H1 (cell line): ENCODE measurements around the gene LRRC74A. TPM values are rescaled to one million over a fixed set of nuclear protein-coding genes. Genes with fewer than 3 reads are reported as not detected.

Source experiments
- CTCF ChIA-PET: fragments of 300-600 bp; sonication (Branson Sonifier 250); formaldehyde crosslinking; loops from one replicate; lab custom pipeline; 2021; ENCODE audit not compliant: partially characterized antibody; lab: Charles Lee
- POLR2A ChIA-PET: fragments of 300-600 bp; sonication (Branson Sonifier 250); formaldehyde crosslinking; loops from one replicate; lab custom pipeline; 2021; ENCODE audit warnings: inconsistent platforms; ENCODE audit not compliant: partially characterized antibody; lab: Charles Lee
- DNase-seq, 2 experiments: peaks; one replicate each; pipeline versions ENCODE4 v3.0.0 to v3.0.0-alpha.2; 2010 to 2022; ENCODE audit warnings: low spot score in 2 of 2, low read depth in 1 of 2, mixed read lengths in 1 of 2
- FAIRE-seq: peaks from 2 replicates; lab custom pipeline; 2011; peaks lifted over from hg19 to GRCh38; lab: Jason Lieb, UNC
- H2AFZ ChIP-seq: 2 replicates; pipeline ENCODE4 v1.8.1; 2012; ENCODE audit warnings: low read length, inconsistent platforms
- H2AK5ac ChIP-seq: 2 replicates; pipeline ENCODE4 v1.6.1; 2013; ENCODE audit warnings: low read depth, low read length
- H2BK120ac ChIP-seq: replicated peaks from 2 replicates; pipeline ENCODE3; 2013; ENCODE audit warnings: low read depth, low read length, inconsistent platforms
- H2BK12ac ChIP-seq: 2 replicates; pipeline ENCODE4 v1.6.1; 2013; ENCODE audit warnings: low read depth, low read length
- H2BK15ac ChIP-seq: 2 replicates; pipeline ENCODE4 v1.6.1; 2013; ENCODE audit warnings: low read length
- H2BK20ac ChIP-seq: 2 replicates; pipeline ENCODE4 v1.6.1; 2013; ENCODE audit warnings: low read length
- H2BK5ac ChIP-seq: 2 replicates; pipeline ENCODE4 v1.6.1; 2013; ENCODE audit warnings: low read depth, low read length
- H3K14ac ChIP-seq: 2 replicates; pipeline ENCODE4 v1.6.1; 2013; ENCODE audit warnings: inconsistent platforms; ENCODE audit not compliant: insufficient read length
- H3K18ac ChIP-seq: 2 replicates; pipeline ENCODE4 v1.6.1; 2013; ENCODE audit warnings: low read length; ENCODE audit errors: extremely low read depth
- H3K23ac ChIP-seq: 2 replicates; pipeline ENCODE4 v1.6.1; 2013; ENCODE audit warnings: inconsistent platforms; ENCODE audit not compliant: insufficient read length
- H3K23me2 ChIP-seq: 2 replicates; pipeline ENCODE4 v1.6.1; 2013; ENCODE audit warnings: low read depth, low read length
- H3K27ac ChIP-seq: 2 replicates; pipeline ENCODE4 v1.6.1; 2011; ENCODE audit warnings: low read depth, low read length, inconsistent platforms
- H3K27me3 ChIP-seq, 4 experiments: replicated peaks in 1 of 4; 1 replicate in 1 of 4; 2 replicates in 3 of 4; pipeline versions ENCODE4 v1.6.1 to v1.8.1; 2011 to 2013; ENCODE audit warnings: low read length in 3 of 4, mild to moderate bottlenecking in 3 of 4, inconsistent platforms in 2 of 4, mixed read lengths in 2 of 4, moderate library complexity in 1 of 4; ENCODE audit not compliant: control insufficient read depth in 3 of 4, insufficient read depth in 3 of 4; ENCODE audit errors: extremely low read depth in 1 of 4
- H3K36me3 ChIP-seq, 4 experiments: 2 replicates each; pipeline versions ENCODE4 v1.6.1 to v1.8.1; 2011 to 2013; ENCODE audit warnings: mild to moderate bottlenecking in 4 of 4, low read length in 3 of 4, moderate library complexity in 2 of 4, control low read depth in 1 of 4, inconsistent platforms in 1 of 4; ENCODE audit not compliant: insufficient read depth in 4 of 4, control insufficient read depth in 2 of 4
- H3K4ac ChIP-seq: replicated peaks from 2 replicates; pipeline ENCODE3; 2013; ENCODE audit warnings: low read length, low read depth, mixed read lengths, inconsistent platforms; ENCODE audit not compliant: insufficient read length
- H3K4me1 ChIP-seq, 4 experiments: replicated peaks in 1 of 4; 1 replicate in 1 of 4; 2 replicates in 3 of 4; pipeline versions ENCODE4 v1.6.1 to v1.8.1; 2011 to 2013; ENCODE audit warnings: low read length in 3 of 4, inconsistent platforms in 2 of 4, mixed read lengths in 1 of 4; ENCODE audit not compliant: insufficient read depth in 4 of 4, control insufficient read depth in 3 of 4
- H3K4me2 ChIP-seq, 2 experiments: 2 replicates each; pipeline versions ENCODE4 v1.6.1 to v1.8.1; 2011 to 2013; ENCODE audit warnings: low read depth in 2 of 2, low read length in 2 of 2, control low read depth in 1 of 2, inconsistent platforms in 1 of 2, mild to moderate bottlenecking in 1 of 2; ENCODE audit not compliant: insufficient read depth in 1 of 2
- H3K4me3 ChIP-seq, 4 experiments: fragments of 200-600, 300-600 bp in 1 of 4; sonication (generic), shearing (Covaris generic), sonication (Bioruptor Twin) in 1 of 4; 2 replicates each; pipeline versions ENCODE4 v1.5.1 to v1.8.1; 2011 to 2016; ENCODE audit warnings: low read length in 4 of 4, low read depth in 3 of 4, control low read depth in 2 of 4, inconsistent platforms in 2 of 4, mild to moderate bottlenecking in 2 of 4, mixed read lengths in 1 of 4, moderate library complexity in 1 of 4; ENCODE audit not compliant: insufficient read depth in 2 of 4; ENCODE audit errors: extremely low read depth in 1 of 4
- H3K56ac ChIP-seq: replicated peaks from 2 replicates; pipeline ENCODE3; 2013; ENCODE audit warnings: low read depth, mild to moderate bottlenecking, mixed read lengths, low read length, inconsistent platforms; ENCODE audit not compliant: insufficient read length
- H3K79me1 ChIP-seq: 2 replicates; pipeline ENCODE4 v1.6.1; 2013; ENCODE audit warnings: low read depth, low read length, control low read depth
- H3K79me2 ChIP-seq, 2 experiments: 2 replicates each; pipeline versions ENCODE4 v1.6.1 to v1.8.1; 2012 to 2013; ENCODE audit warnings: low read length in 2 of 2, mild to moderate bottlenecking in 2 of 2, inconsistent platforms in 1 of 2; ENCODE audit not compliant: insufficient read depth in 2 of 2, control insufficient read depth in 1 of 2
- H3K9ac ChIP-seq, 4 experiments: replicated peaks in 1 of 4; 1 replicate in 1 of 4; 2 replicates in 3 of 4; pipeline versions ENCODE4 v1.6.1 to v1.8.1; 2011 to 2013; ENCODE audit warnings: low read depth in 3 of 4, low read length in 3 of 4, control low read depth in 2 of 4, mild to moderate bottlenecking in 2 of 4, moderate library complexity in 2 of 4, inconsistent platforms in 1 of 4; ENCODE audit errors: extremely low read depth in 1 of 4
- H3K9me3 ChIP-seq, 2 experiments: 2 replicates each; pipeline versions ENCODE4 v1.6.1 to v1.8.1; 2012 to 2013; ENCODE audit warnings: mild to moderate bottlenecking in 2 of 2, moderate library complexity in 2 of 2, control low read depth in 1 of 2, inconsistent platforms in 1 of 2, low read depth in 1 of 2, low read length in 1 of 2, mixed read lengths in 1 of 2; ENCODE audit not compliant: insufficient read depth in 2 of 2
- H4K20me1 ChIP-seq, 2 experiments: replicated peaks in 1 of 2; 2 replicates each; pipeline versions ENCODE3 to v1.8.1; 2011 to 2013; ENCODE audit warnings: inconsistent platforms in 2 of 2, low read length in 2 of 2, mild to moderate bottlenecking in 1 of 2; ENCODE audit not compliant: insufficient read depth in 2 of 2, control insufficient read depth in 1 of 2
- H4K5ac ChIP-seq: 2 replicates; pipeline ENCODE4 v1.6.1; 2013; ENCODE audit warnings: low read length, low read depth, mixed read lengths, inconsistent platforms; ENCODE audit not compliant: insufficient read length
- H4K8ac ChIP-seq: 2 replicates; pipeline ENCODE4 v1.8.0; 2013; ENCODE audit warnings: mild to moderate bottlenecking, moderate library complexity, low read length, inconsistent platforms; ENCODE audit not compliant: insufficient read depth; ENCODE audit errors: extremely low read depth
- H4K91ac ChIP-seq: replicated peaks from 2 replicates; pipeline ENCODE3; 2013; ENCODE audit warnings: low read length, mixed read lengths, inconsistent platforms; ENCODE audit not compliant: insufficient read length
- ASH2L ChIP-seq: fragments of 200-600, 300-600 bp; sonication (generic); IDR thresholded peaks from one replicate; pipeline ENCODE4 v1.7.1; 2017; ENCODE audit warnings: low read length
- BACH1 ChIP-seq: IDR thresholded peaks from 2 replicates; pipeline ENCODE4 v1.6.1; 2012; ENCODE audit warnings: low read length, improper control_type of control experiment
- CHD1 ChIP-seq: IDR thresholded peaks from 2 replicates; pipeline ENCODE4 v1.6.1; 2012; ENCODE audit warnings: low read depth, low read length, improper control_type of control experiment
- EZH2 ChIP-seq: fragments of 200-600 bp; sonication (generic); IDR thresholded peaks from 2 replicates; pipeline ENCODE4 v1.7.1; 2012; ENCODE audit warnings: low read depth, mild to moderate bottlenecking, moderate library complexity, low read length, inconsistent platforms; ENCODE audit not compliant: severe bottlenecking
- KDM4A ChIP-seq: IDR thresholded peaks from one replicate; pipeline ENCODE4 v1.7.1; 2012; ENCODE audit warnings: low read depth, mild to moderate bottlenecking, moderate library complexity, low read length, inconsistent platforms; ENCODE audit not compliant: severe bottlenecking
- POLR2AphosphoS5 ChIP-seq: IDR thresholded peaks from 2 replicates; pipeline ENCODE4 v1.6.1; 2011; ENCODE audit warnings: low read depth, low read length
- RAD21 ChIP-seq, 2 experiments: IDR thresholded peaks in 1 of 2; conservative IDR thresholded peaks in 1 of 2; 2 replicates each; pipeline ENCODE4 v1.6.1; 2011; ENCODE audit warnings: low read depth in 2 of 2, low read length in 2 of 2, improper control_type of control experiment in 1 of 2, inconsistent platforms in 1 of 2, mild to moderate bottlenecking in 1 of 2, moderate library complexity in 1 of 2
- SRF ChIP-seq: IDR thresholded peaks from 2 replicates; pipeline ENCODE4 v1.6.1; 2011; ENCODE audit warnings: mild to moderate bottlenecking, low read depth, low read length, moderate library complexity
- TAF1 ChIP-seq: IDR thresholded peaks from 2 replicates; pipeline ENCODE4 v1.6.1; 2011; ENCODE audit warnings: mild to moderate bottlenecking, low read depth, low read length
- WGBS, 2 experiments: shearing (Covaris generic) in 1 of 2; methylation state at CpG; one replicate each; pipeline versions ENCODE4 v1.1.6 to v1.1.7; 2013 to 2015; ENCODE audit warnings: low lambda C conversion rate in 2 of 2, mixed read lengths in 2 of 2, inconsistent platforms in 1 of 2, low coverage in 1 of 2, missing lambda C conversion rate in 1 of 2; ENCODE audit not compliant: insufficient replicate concordance in 2 of 2, insufficient coverage in 1 of 2, insufficient read length in 1 of 2; ENCODE audit errors: extremely low coverage in 1 of 2, missing lambda C conversion rate in 1 of 2; 5-methylcytosine and 5-hydroxymethylcytosine counted together
- polyA plus RNA-seq, 7 experiments: library from polyadenylated mRNA; depleted of rRNA in 3 of 7; stranded (reverse) in 5 of 7; unstranded in 2 of 7; fragments of >200 nt in 5 of 7; fragments of 200-250 nt in 2 of 7; gene quantifications; 1 replicate in 5 of 7; 2 replicates in 1 of 7; 4 replicates in 1 of 7; pipeline versions ENCODE4 v1.2.1 to v1.2.3, GENCODE V29; 2011 to 2013; ENCODE audit warnings: missing spikeins in 2 of 7, mixed read lengths in 2 of 7
- total RNA-seq: library from RNA; stranded (reverse); fragmentation: NEBNext Ultra II Directional; extraction: Animal tissue kit (Norgen Biotek cat#: 25700); gene quantifications from 2 replicates; pipeline ENCODE4 v1.2.1, GENCODE V29; 2021

LRRC74A gene
- total and polyA plus RNA-seq, 2 of the 8 experiments (the other 6 are each of a cell fraction or from before 2014, with no cell fraction given) = not detected

DNA sequence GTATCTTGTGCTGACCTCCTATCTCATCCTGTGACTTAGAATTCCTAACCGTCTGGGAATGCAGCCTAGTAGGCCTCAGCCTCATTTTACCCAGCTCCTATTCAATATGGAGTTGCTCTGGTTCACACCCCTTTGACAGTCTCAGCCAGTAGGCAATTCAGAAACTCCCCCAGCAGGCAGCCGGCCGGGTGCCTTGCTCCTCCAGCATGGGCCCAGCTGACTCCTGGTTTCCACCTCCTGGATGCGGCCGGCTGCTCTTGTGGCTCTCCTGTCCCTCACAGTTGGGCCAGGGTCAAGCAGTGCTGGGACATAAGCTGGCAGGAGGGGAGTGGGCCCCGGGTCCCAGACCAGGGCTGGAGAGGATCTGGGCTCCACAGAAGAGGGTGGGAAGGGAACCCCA, 58.2 kb downstream of the LRRC74A start:
- no peaks in the 10 kb centered on the region for H3K23me2 ChIP-seq
- H3K23ac ChIP-seq = no peak overlapping the region
- H4K20me1 ChIP-seq = no peaks in the 10 kb centered on the region
- no peak overlapping the region for H3K14ac ChIP-seq
- no peaks in the 10 kb centered on the region for H3K79me1 ChIP-seq
- H3K4me3 ChIP-seq = no peak overlapping the region
- ChIA-PET POLR2A (no interaction called here), CTCF (interaction anchor here (0.6 to 27.4 kb wide), 9 partner anchors 9 to 368 kb away, joined by 3 to 719 read pairs (median 5); no protein-coding TSS in a partner anchor)
- H3K4me1 ChIP-seq = peaks cover 0 to 6% (median 3%) of the 10 kb centered on the region in 4 experiments; a peak in 4 of 7 replicates
- H3K36me3 ChIP-seq = no peaks in the 10 kb centered on the region
- DNase-seq = no peak
- no peak overlapping the region for H3K18ac ChIP-seq
- H2AK5ac ChIP-seq = no peak overlapping the region
- no peaks in the 10 kb centered on the region for H3K79me2 ChIP-seq
- peak overlapping the region; percentile 72; the same call in 1 of the 2 replicates for H2BK15ac ChIP-seq
- H3K4ac ChIP-seq = no peak overlapping the region
- H3K4me2 ChIP-seq = no peak overlapping the region
- 0 out of 2 replicates have a peak overlapping the region, but pooled peaks have one; percentile 39 for H2BK12ac ChIP-seq
- H3K27ac ChIP-seq = no peak overlapping the region
- H2BK20ac ChIP-seq = no peak overlapping the region
- 98% methylated on average over 6 of the region's 6 CpGs; no CpG with 5 or more reads in 1 of the 2 experiments for WGBS, 2 experiments
- H4K91ac ChIP-seq = peak overlapping the region; percentile 31
- TF ChIP-seq BACH1 = no peak
- no peak for TF ChIP-seq POLR2AphosphoS5
- TF ChIP-seq ASH2L = no peak
- no peak for TF ChIP-seq SRF
- TF ChIP-seq EZH2 = no peak
- no peak for TF ChIP-seq CHD1
- TF ChIP-seq TAF1 = no peak
- TF ChIP-seq RAD21 (IDR thresholded peaks at IDR 0.05 in 1 of 2, conservative IDR thresholded peaks at IDR 0.05 in 1 of 2; ENCODE audit: low read depth in 2 of 2, low read length in 2 of 2) = no peak
- no peak for TF ChIP-seq KDM4A
- H3K9ac ChIP-seq = no peak overlapping the region
- H2AFZ ChIP-seq = no peak overlapping the region
- no peaks in the 10 kb centered on the region for H3K9me3 ChIP-seq
- no peak overlapping the region for H4K5ac ChIP-seq
- no peak overlapping the region for H3K56ac ChIP-seq
- H2BK120ac ChIP-seq = no peak overlapping the region
- FAIRE-seq = no peak
- H3K27me3 ChIP-seq = 0 out of 7 replicates have a peak, but pooled peaks cover 0 to 3% (median 0%) of the 10 kb centered on the region in 4 experiments
- no peak overlapping the region; the same call in 1 of the 2 replicates for H2BK5ac ChIP-seq
- H4K8ac ChIP-seq = peak overlapping the region; percentile 8; the same call in 1 of the 2 replicates
